Measurements from ENCODE around the gene OR13C9. TPM values are rescaled to one million over a fixed set of nuclear protein-coding genes. Genes with fewer than 3 reads are reported as not detected.

The OR13C9 gene
- total RNA-seq (2021; ENCODE audit: unreplicated experiment): not detected
- not detected for polyA plus RNA-seq (2012; ENCODE audit: insufficient read length)
- not detected for Bru-seq, nascent RNA
- not detected for BruChase-seq, experiment 1, labeled RNA remaining after a 2-hour chase
- BruChase-seq, experiment 2, labeled RNA remaining after a 6-hour chase: not detected
- long read RNA-seq: 0 reads

- ATAC-seq (no peak), DNase-seq (ENCODE audit: low read depth, low spot score) (no peak)
- no peak for TF ChIP-seq CTCF (IDR thresholded peaks at IDR 0.05)
- no peak for TF ChIP-seq SIN3A (IDR thresholded peaks at IDR 0.05; ENCODE audit: borderline replicate concordance, insufficient read depth, low read depth, low read length)
- no peak for TF ChIP-seq TCF7L2 (IDR thresholded peaks at IDR 0.05; ENCODE audit: low read depth, low read length)
- TF ChIP-seq REST (IDR thresholded peaks at IDR 0.05; ENCODE audit: insufficient read depth in 1 of 2, low read depth in 2 of 2, low read length in 1 of 2): no peak
- no peak for TF ChIP-seq POLR2AphosphoS5 (IDR thresholded peaks at IDR 0.05; ENCODE audit: low read depth, low read length)
- BruUV-seq (replicated peaks): no TSS peak
- ChIA-PET POLR2A (no interaction called here), CTCF (no interaction called here)
- H3K27me3 ChIP-seq (ENCODE audit: control insufficient read depth, insufficient read depth, low read length): no peaks in the 10 kb centered on the region
- in situ Hi-C loops (cut with HindIII; ENCODE audit: low pct_unique_long_range_greater_than_20kb, low sequenced_read_pairs): no loop called here
- no peaks in the 10 kb centered on the region for H3K9me3 ChIP-seq (ENCODE audit: control insufficient read depth, insufficient read depth, low read depth, low read length)
- H3K4me1 ChIP-seq (ENCODE audit: control insufficient read depth, insufficient read depth, low read length): no peaks in the 10 kb centered on the region
- H3K36me3 ChIP-seq (ENCODE audit: control insufficient read depth, insufficient read depth, low read length): no peaks in the 10 kb centered on the region
- intact Hi-C loops (cut with micrococcal nuclease; ENCODE audit: unreplicated experiment): no loop called here
- no peak within 1 kb of the TSS for H3K27ac ChIP-seq (ENCODE audit: low read length)
- H3K4me3 ChIP-seq (ENCODE audit: low read depth in 2 of 2, low read length in 2 of 2): no peak within 1 kb of the TSS
Measured at GRCh38 chr9:104618104-104618503, at the start of gene OR13C9. Gene OR13C9, minus strand, starts transcription at chr9:104618204. Its CDS starts 0 bp downstream, at chr9:104618204.

- intact Hi-C loops (cut with micrococcal nuclease; ENCODE audit: unreplicated experiment) (no loop called here), in situ Hi-C loops (cut with HindIII; ENCODE audit: low pct_unique_long_range_greater_than_20kb, low sequenced_read_pairs) (no loop called here)
- ChIA-PET POLR2A (no interaction called here), CTCF (no interaction called here)
- DNase-seq (ENCODE audit: low read depth, low spot score) (no peak), ATAC-seq (no peak)
- H3K4me3 ChIP-seq (ENCODE audit: low read depth in 2 of 2, low read length in 2 of 2): no peak overlapping the region
- H3K4me1 ChIP-seq (ENCODE audit: control insufficient read depth, insufficient read depth, low read length): no peaks in the 10 kb centered on the region
- H3K9me3 ChIP-seq (ENCODE audit: control insufficient read depth, insufficient read depth, low read depth, low read length): no peaks in the 10 kb centered on the region
- no peak for TF ChIP-seq POLR2AphosphoS5 (IDR thresholded peaks at IDR 0.05; ENCODE audit: low read depth, low read length)
- TF ChIP-seq SIN3A (IDR thresholded peaks at IDR 0.05; ENCODE audit: borderline replicate concordance, insufficient read depth, low read depth, low read length): no peak
- no peak for TF ChIP-seq CTCF (IDR thresholded peaks at IDR 0.05)
- no peak for TF ChIP-seq REST (IDR thresholded peaks at IDR 0.05; ENCODE audit: insufficient read depth in 1 of 2, low read depth in 2 of 2, low read length in 1 of 2)
- no peak for TF ChIP-seq TCF7L2 (IDR thresholded peaks at IDR 0.05; ENCODE audit: low read depth, low read length)
- no peak overlapping the region for H3K27ac ChIP-seq (ENCODE audit: low read length)
- H3K27me3 ChIP-seq (ENCODE audit: control insufficient read depth, insufficient read depth, low read length): no peaks in the 10 kb centered on the region
- no peaks in the 10 kb centered on the region for H3K36me3 ChIP-seq (ENCODE audit: control insufficient read depth, insufficient read depth, low read length)
- no TSS peak for BruUV-seq (replicated peaks)
Measured at GRCh38 chr9:104658496-104659195, 40.6 kb upstream of the OR13C9 start.
